ENCODE data around the gene MAP4K2.
A peak's percentile ranks its signal among the peaks of the same experiment; 100 is the strongest.
"Not testable (repeated sequence)": the region's sequence is repeated elsewhere in the genome, so short reads cannot be mapped to it uniquely, and the experiment has no call there.

MAP4K2 gene

GRCh38 chr11:64815433-64815832 lies 12.4 kb upstream of the MAP4K2 start:
- DNase-seq (ENCODE audit: extremely low read depth in 1 of 2, low read depth in 1 of 2): not testable (repeated sequence)

- no peak for DNase-seq (ENCODE audit: extremely low read depth in 1 of 2, low read depth in 1 of 2)
These were observed 11.7 kb upstream of the MAP4K2 start for GRCh38 chr11:64814712-64815187.

- no peak for DNase-seq (ENCODE audit: extremely low read depth in 1 of 2, low read depth in 1 of 2)
These were observed 10.8 kb upstream of the MAP4K2 start for GRCh38 chr11:64813826-64814225.

GRCh38 chr11:64810891-64811272 lies 7.9 kb upstream of the MAP4K2 start:
- no peak for DNase-seq (ENCODE audit: extremely low read depth in 1 of 2, low read depth in 1 of 2)

GRCh38 chr11:64810271-64810890 lies 7.4 kb upstream of the MAP4K2 start, which contains the start of gene MEN1:
Gene MEN1 (minus strand): TSS chr11:64810551. CDS start chr11:64810109, 442 bp downstream.
- DNase-seq (ENCODE audit: extremely low read depth in 1 of 2, low read depth in 1 of 2): peak; percentile 75 to 83

GRCh38 chr11:64809781-64810241 lies 6.8 kb upstream of the MAP4K2 start:
- no peak for DNase-seq (ENCODE audit: extremely low read depth in 1 of 2, low read depth in 1 of 2)

GRCh38 chr11:64805481-64805880 lies 2.5 kb upstream of the MAP4K2 start:
- DNase-seq (ENCODE audit: extremely low read depth in 1 of 2, low read depth in 1 of 2): no peak

GRCh38 chr11:64804346-64805210 lies 1.6 kb upstream of the MAP4K2 start:
- no peak for DNase-seq (ENCODE audit: extremely low read depth in 1 of 2, low read depth in 1 of 2)

GRCh38 chr11:64803846-64804345 lies 882 bp upstream of the MAP4K2 start:
- no peak for DNase-seq (ENCODE audit: extremely low read depth in 1 of 2, low read depth in 1 of 2)

GRCh38 chr11:64802370-64803157 lies 450 bp downstream of the MAP4K2 start:
- no peak for DNase-seq (ENCODE audit: extremely low read depth in 1 of 2, low read depth in 1 of 2)

GRCh38 chr11:64801561-64802369 lies 1.2 kb downstream of the MAP4K2 start:
- no peak for DNase-seq (ENCODE audit: extremely low read depth in 1 of 2, low read depth in 1 of 2)

- DNase-seq (ENCODE audit: extremely low read depth in 1 of 2, low read depth in 1 of 2): no peak
These were observed 1.9 kb downstream of the MAP4K2 start for GRCh38 chr11:64801158-64801464.

GRCh38 chr11:64800303-64801157 lies 2.5 kb downstream of the MAP4K2 start:
- no peak for DNase-seq (ENCODE audit: extremely low read depth in 1 of 2, low read depth in 1 of 2)

- no peak for DNase-seq (ENCODE audit: extremely low read depth in 1 of 2, low read depth in 1 of 2)
These were observed 3.3 kb downstream of the MAP4K2 start for GRCh38 chr11:64799623-64800302.

- no peak for DNase-seq (ENCODE audit: extremely low read depth in 1 of 2, low read depth in 1 of 2)
These were observed 3.8 kb downstream of the MAP4K2 start for GRCh38 chr11:64799256-64799622.

- DNase-seq (ENCODE audit: extremely low read depth in 1 of 2, low read depth in 1 of 2): no peak
These were observed 6.1 kb downstream of the MAP4K2 start for GRCh38 chr11:64796757-64797541.

- DNase-seq (ENCODE audit: extremely low read depth in 1 of 2, low read depth in 1 of 2): no peak
These were observed 6.8 kb downstream of the MAP4K2 start for GRCh38 chr11:64796047-64796756.

Measured in stimulated activated CD8-positive, alpha-beta memory T cell treated with anti-CD3 and anti-CD28 coated beads, Interleukin-7, amount 100 ng/mL, for 48 hours (primary cell).